Common myeloid progenitor, CD34-positive (primary cell): Measurements from ENCODE around the gene C12orf42.

ENCODE experiments used
- CTCF ChIA-PET: fragments of 350-600 bp; sonication (Branson Sonifier 250); formaldehyde crosslinking; loops from one replicate; lab custom pipeline; 2021; ENCODE audit warnings: antibody characterized with exemption; lab: Charles Lee
- POLR2A ChIA-PET: fragments of 350-600 bp; sonication (Branson Sonifier 250); formaldehyde crosslinking; loops from one replicate; lab custom pipeline; 2021; ENCODE audit warnings: antibody characterized with exemption; lab: Charles Lee
- DNase-seq, 3 donors: peaks; one replicate each; pipeline versions ENCODE4 v3.0.0 to v3.0.0-alpha.2; 2013
- H3K27ac ChIP-seq, 2 experiments: 1 replicate in 1 of 2; 2 replicates in 1 of 2; pipeline ENCODE4 v1.7.0; 2013; ENCODE audit warnings: inconsistent platforms in 2 of 2, low read length in 2 of 2, mild to moderate bottlenecking in 2 of 2, low read depth in 1 of 2, moderate library complexity in 1 of 2; ENCODE audit not compliant: severe bottlenecking in 2 of 2, insufficient read depth in 1 of 2, poor library complexity in 1 of 2
- H3K27me3 ChIP-seq, 5 experiments: replicated peaks in 2 of 5; 1 replicate in 3 of 5; 2 replicates in 2 of 5; pipeline versions ENCODE4 v1.6.1 to v1.7.0; 2013; ENCODE audit warnings: low read length in 4 of 5, mild to moderate bottlenecking in 2 of 5, moderate library complexity in 2 of 5, inconsistent platforms in 1 of 5; ENCODE audit not compliant: insufficient read depth in 5 of 5, control insufficient read depth in 4 of 5
- H3K36me3 ChIP-seq, 4 experiments: 1 replicate in 2 of 4; 2 replicates in 2 of 4; pipeline versions ENCODE4 v1.6.1 to v1.7.0; 2013; ENCODE audit warnings: low read length in 3 of 4, control low read depth in 1 of 4, mild to moderate bottlenecking in 1 of 4; ENCODE audit not compliant: control insufficient read depth in 4 of 4, insufficient read depth in 4 of 4
- H3K4me1 ChIP-seq, 4 experiments: 1 replicate in 3 of 4; 2 replicates in 1 of 4; pipeline versions ENCODE4 v1.6.1 to v1.7.1; 2013; ENCODE audit warnings: low read length in 3 of 4, mild to moderate bottlenecking in 3 of 4, control low read depth in 1 of 4, inconsistent platforms in 1 of 4, moderate library complexity in 1 of 4; ENCODE audit not compliant: control insufficient read depth in 4 of 4, insufficient read depth in 4 of 4; ENCODE audit errors: control extremely low read depth in 1 of 4
- H3K4me3 ChIP-seq, 7 experiments: 1 replicate in 4 of 7; 2 replicates in 3 of 7; pipeline versions ENCODE4 v1.5.1 to v1.7.0; 2013; ENCODE audit warnings: mild to moderate bottlenecking in 7 of 7, low read length in 6 of 7, moderate library complexity in 6 of 7, inconsistent platforms in 2 of 7, low read depth in 2 of 7, control low read depth in 1 of 7; ENCODE audit not compliant: insufficient read depth in 4 of 7, control insufficient read depth in 1 of 7; ENCODE audit errors: extremely low read depth in 1 of 7
- H3K9me3 ChIP-seq, 5 experiments: 1 replicate in 4 of 5; 2 replicates in 1 of 5; pipeline versions ENCODE4 v1.6.1 to v1.7.1; 2013; ENCODE audit warnings: low read length in 4 of 5, mild to moderate bottlenecking in 2 of 5, inconsistent platforms in 1 of 5, low read depth in 1 of 5, moderate library complexity in 1 of 5; ENCODE audit not compliant: control insufficient read depth in 4 of 5, insufficient read depth in 2 of 5; ENCODE audit errors: control extremely low read depth in 1 of 5
- WGBS: methylation state at CpG from one replicate; pipeline ENCODE4 v1.1.5; 2013; ENCODE audit not compliant: insufficient coverage; 5-methylcytosine and 5-hydroxymethylcytosine counted together

The C12orf42 gene

DNA sequence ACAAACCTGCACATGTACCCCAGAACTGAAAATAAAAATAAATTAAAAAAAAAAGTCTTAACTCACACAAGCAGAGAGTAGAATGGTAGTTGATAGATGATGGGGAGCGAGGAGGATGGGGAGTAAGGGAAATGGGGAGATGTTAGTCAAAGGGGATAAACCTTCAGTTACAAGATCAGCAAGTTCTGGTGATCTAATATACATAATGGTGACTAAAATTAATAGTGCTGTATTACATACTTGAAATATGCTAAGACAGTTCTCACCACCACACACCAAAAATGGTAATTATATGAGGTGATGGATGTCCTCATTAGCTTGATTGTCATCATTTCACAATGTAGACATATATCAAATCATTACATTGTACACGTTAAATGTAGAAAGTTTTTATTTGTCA lies 3.2 kb upstream of the C12orf42 start:
- H3K4me1 ChIP-seq: peaks cover 0 to 13% (median 6%) of the 10 kb centered on the region in 4 experiments
- ChIA-PET POLR2A (no interaction called here), CTCF (no interaction called here)
- H3K9me3 ChIP-seq: no peaks in the 10 kb centered on the region
- DNase-seq: no peak
- H3K4me3 ChIP-seq: no peak overlapping the region
- WGBS: no CpG with 5 or more reads among the region's 2 CpGs
- peaks cover 0 to 27% (median 18%) of the 10 kb centered on the region in 5 experiments for H3K27me3 ChIP-seq
- H3K36me3 ChIP-seq: no peaks in the 10 kb centered on the region
- no peak overlapping the region for H3K27ac ChIP-seq

GRCh38 chr12:103494734-103495468 lies 867 bp downstream of the C12orf42 start:
- H3K9me3 ChIP-seq: peaks cover 0 to 3% (median 0%) of the 10 kb centered on the region in 5 experiments
- H3K4me3 ChIP-seq: peak overlapping the region in 3 of 7 experiments; percentile 40 to 72 (median 59)
- H3K4me1 ChIP-seq: peaks cover 0 to 13% (median 6%) of the 10 kb centered on the region in 4 experiments
- peaks cover 0 to 52% (median 23%) of the 10 kb centered on the region in 5 experiments for H3K27me3 ChIP-seq
- no peak overlapping the region for H3K27ac ChIP-seq
- CTCF ChIA-PET: interaction anchor here (1.3 to 2.5 kb wide), 2 partner anchors 53 to 94 kb away, joined by 3 to 8 read pairs; no protein-coding TSS in a partner anchor
- POLR2A ChIA-PET: no interaction called here
- WGBS: 9% methylated on average over 10 of the region's 24 CpGs
- no peaks in the 10 kb centered on the region for H3K36me3 ChIP-seq
- DNase-seq: peak in 2 of 3 donors; percentile 15 to 26

- DNase-seq: no peak
- Histone ChIP-seq H3K4me1 (peaks cover 0 to 13% (median 6%) of the 10 kb centered on the region in 4 experiments), H3K27ac (no peak overlapping the region), H3K36me3 (no peaks in the 10 kb centered on the region), H3K9me3 (peaks cover 0 to 3% (median 0%) of the 10 kb centered on the region in 5 experiments), H3K4me3 (no peak overlapping the region), H3K27me3 (peaks cover 0 to 57% (median 21%) of the 10 kb centered on the region in 5 experiments)
- 70% methylated on average over 4 of the region's 5 CpGs for WGBS
- POLR2A ChIA-PET: no interaction called here
- CTCF ChIA-PET: interaction anchor here (1.3 kb wide), 1 partner anchor 54 kb away, joined by 3 read pairs; no protein-coding TSS in a partner anchor
Measured at GRCh38 chr12:103494051-103494733, 1.6 kb downstream of the C12orf42 start.

DNA sequence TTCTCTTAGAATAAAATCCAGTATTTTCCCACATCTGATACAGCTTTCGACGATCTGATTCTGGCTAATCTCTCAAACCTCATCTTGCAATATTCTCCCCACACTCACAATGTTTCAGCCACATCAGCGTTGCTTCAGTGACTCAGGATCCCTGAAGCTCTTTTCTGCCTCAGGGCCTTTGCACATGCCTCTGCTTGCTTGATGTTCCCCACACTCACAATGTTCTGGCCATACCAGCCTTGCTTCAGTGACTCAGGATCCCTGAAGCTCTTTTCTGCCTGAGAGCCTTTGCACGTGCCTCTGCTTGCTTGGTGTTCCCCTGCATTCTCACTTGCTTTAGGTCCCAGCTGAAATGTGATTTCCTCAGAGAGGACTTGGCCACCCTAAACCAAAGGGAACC lies 2.6 kb downstream of the C12orf42 start:
- Histone ChIP-seq H3K4me3 (no peak overlapping the region), H3K36me3 (no peaks in the 10 kb centered on the region), H3K4me1 (peaks cover 0 to 13% (median 6%) of the 10 kb centered on the region in 4 experiments), H3K27me3 (peaks cover 0 to 57% (median 21%) of the 10 kb centered on the region in 5 experiments), H3K9me3 (peaks cover 0 to 6% (median 0%) of the 10 kb centered on the region in 5 experiments), H3K27ac (no peak overlapping the region)
- CTCF ChIA-PET: interaction anchor here (1.2 to 1.9 kb wide), 2 partner anchors 9 to 17 kb away, joined by 3 to 7 read pairs; no protein-coding TSS in a partner anchor
- 98% methylated on average over 4 of the region's 4 CpGs for WGBS
- POLR2A ChIA-PET: no interaction called here
- DNase-seq: no peak

DNA sequence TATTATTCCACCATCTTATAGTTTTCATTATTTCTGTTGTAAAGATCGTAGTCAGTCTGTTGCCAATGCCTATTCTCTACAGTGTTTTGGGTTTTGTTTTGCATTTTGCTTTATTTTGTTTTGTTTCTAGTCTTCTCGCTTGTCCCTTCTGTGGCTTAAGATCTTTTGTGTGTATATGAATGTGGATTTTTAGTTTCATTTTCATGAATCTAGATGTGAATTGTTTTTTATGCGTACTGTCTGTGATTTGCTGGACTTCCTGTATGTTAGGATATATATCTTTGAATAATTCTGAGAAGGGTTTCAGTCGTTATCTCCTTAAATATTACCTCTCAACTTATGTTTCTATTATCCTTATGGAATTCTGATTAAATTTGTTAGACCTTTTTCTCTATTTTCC lies 13.4 kb downstream of the C12orf42 start:
- Histone ChIP-seq H3K4me1 (no peaks in the 10 kb centered on the region), H3K9me3 (peaks cover 0 to 12% (median 2%) of the 10 kb centered on the region in 5 experiments), H3K4me3 (no peak overlapping the region), H3K27ac (no peak overlapping the region), H3K27me3 (no peaks in the 10 kb centered on the region), H3K36me3 (no peaks in the 10 kb centered on the region)
- WGBS: 100% methylated on average over 1 of the region's 4 CpGs
- POLR2A ChIA-PET: no interaction called here
- DNase-seq: no peak
- CTCF ChIA-PET: no interaction called here

- H3K4me3 ChIP-seq: no peak overlapping the region
- peaks cover 0 to 10% (median 1%) of the 10 kb centered on the region in 5 experiments for H3K9me3 ChIP-seq
- no peaks in the 10 kb centered on the region for H3K4me1 ChIP-seq
- no peaks in the 10 kb centered on the region for H3K27me3 ChIP-seq
- ChIA-PET CTCF (interaction anchor here (1.6 kb wide), 1 partner anchor 14 kb away, joined by 5 read pairs; no protein-coding TSS in a partner anchor), POLR2A (no interaction called here)
- H3K27ac ChIP-seq: no peak overlapping the region
- no CpG with 5 or more reads among the region's 2 CpGs for WGBS
- no peak for DNase-seq
- H3K36me3 ChIP-seq: no peaks in the 10 kb centered on the region
Measured at GRCh38 chr12:103475073-103475472, 20.7 kb downstream of the C12orf42 start.

GRCh38 chr12:103470664-103471063 lies 25.1 kb downstream of the C12orf42 start:
- Histone ChIP-seq H3K27me3 (no peaks in the 10 kb centered on the region), H3K4me3 (no peak overlapping the region), H3K27ac (no peak overlapping the region), H3K9me3 (no peaks in the 10 kb centered on the region), H3K36me3 (no peaks in the 10 kb centered on the region), H3K4me1 (no peaks in the 10 kb centered on the region)
- DNase-seq: peak in 2 of 3 donors; percentile 9 to 12
- CTCF ChIA-PET: no interaction called here
- POLR2A ChIA-PET: no interaction called here
